SIG-M5 treated with dmso at 0.1 percent for 504 hours (cell line): ENCODE data around the gene DLG3.
A peak's percentile ranks its signal among the peaks of the same experiment; 100 is the strongest.

ENCODE experiments used
- DNase-seq: peaks from one replicate; lab custom pipeline; 2025; ENCODE audit not compliant: unreplicated experiment; lab: John Stamatoyannopoulos, UW

Gene DLG3

DNA sequence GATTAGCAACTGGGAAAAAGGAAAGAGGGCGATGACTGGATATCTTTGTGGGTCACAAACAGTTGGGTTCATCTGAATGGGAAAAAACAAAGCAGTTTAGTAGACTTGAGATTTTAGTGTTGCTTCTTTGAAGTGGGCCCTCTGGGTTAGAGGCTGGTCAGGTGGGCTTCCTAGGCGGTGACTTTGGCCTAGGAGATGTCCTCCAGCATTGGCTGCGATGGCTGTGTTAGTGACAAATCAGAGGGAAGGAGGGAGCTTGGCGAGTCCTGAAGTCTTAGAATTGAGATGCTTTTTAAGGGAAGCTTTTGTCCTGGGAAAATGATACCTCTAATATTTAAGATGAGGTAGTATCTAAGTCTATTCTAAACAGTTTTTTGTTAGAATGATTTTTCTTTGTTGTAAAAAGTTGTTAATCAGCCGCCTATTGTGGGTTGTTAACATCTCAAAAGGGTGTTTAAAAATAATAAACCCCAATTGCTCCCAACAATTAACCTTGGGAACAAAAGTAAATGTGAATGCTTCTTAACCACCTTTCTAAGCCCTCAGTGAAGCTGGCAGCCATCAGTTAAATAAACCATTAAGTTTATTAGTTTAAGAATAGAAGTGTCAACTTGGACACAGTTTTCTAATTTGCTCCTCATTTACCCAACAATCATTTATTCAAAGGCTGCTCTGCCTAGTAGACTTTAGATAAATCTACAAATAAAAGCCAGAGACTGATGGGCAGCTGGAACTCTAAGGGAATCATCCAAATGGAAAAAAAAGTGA, 31.7 kb downstream of the DLG3 start:
- no peak for DNase-seq

DNA sequence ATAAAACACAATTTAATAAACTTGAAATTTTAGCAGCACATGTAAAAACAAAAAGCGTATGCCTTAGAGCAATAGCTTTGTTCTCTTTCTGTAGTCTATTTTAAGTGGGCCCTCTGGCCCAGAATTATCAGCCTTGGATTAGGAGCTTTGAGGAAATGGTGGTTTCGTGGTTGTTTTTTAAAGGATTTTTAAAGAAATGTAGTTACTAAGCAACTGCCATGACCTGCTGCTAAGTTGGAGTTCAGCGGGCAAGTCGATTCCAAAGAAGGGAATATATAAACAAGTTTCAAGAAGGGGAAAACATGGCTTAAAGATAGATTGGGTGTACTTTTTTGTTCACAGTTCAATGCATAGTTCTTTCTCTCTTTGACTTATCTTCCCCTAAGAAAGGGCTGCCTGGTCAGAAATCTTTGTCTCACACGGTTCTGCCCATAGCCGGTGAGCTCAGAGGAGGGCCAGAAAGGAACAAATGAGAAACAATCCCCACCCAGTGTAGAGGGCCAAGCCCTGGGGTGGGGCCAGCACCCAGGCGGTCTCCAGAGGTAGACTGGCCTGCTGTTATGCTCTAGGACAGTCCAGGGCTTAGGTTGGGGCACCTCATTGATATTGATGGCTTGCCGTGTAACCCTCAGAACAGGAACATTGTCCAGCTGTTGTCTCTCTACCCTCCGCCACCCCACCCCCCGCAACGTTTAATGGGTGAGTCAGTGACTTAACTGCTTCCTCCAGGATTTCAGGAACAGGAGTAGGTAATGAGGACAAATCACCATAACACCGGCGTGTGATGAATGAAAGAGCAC, 32.5 kb downstream of the DLG3 start:
- DNase-seq, result peak; percentile 35

DNA sequence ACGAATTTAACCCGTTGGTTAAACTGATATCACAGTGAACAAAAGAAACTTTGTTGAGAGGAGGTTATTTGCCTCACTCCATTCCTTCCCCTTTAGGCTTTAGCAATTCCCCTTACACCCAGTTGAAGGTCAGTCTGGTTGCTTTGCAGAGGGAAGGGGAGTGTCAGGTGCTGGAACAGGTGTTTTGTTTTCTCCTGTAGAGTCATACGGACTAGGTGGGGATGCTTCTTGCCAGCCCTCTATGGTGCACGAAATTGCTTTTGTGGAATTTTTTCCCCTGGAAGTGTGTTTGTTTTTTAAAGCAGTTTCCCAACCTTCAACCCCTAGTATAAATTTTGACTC, 33.1 kb downstream of the DLG3 start:
- no peak for DNase-seq

DNA sequence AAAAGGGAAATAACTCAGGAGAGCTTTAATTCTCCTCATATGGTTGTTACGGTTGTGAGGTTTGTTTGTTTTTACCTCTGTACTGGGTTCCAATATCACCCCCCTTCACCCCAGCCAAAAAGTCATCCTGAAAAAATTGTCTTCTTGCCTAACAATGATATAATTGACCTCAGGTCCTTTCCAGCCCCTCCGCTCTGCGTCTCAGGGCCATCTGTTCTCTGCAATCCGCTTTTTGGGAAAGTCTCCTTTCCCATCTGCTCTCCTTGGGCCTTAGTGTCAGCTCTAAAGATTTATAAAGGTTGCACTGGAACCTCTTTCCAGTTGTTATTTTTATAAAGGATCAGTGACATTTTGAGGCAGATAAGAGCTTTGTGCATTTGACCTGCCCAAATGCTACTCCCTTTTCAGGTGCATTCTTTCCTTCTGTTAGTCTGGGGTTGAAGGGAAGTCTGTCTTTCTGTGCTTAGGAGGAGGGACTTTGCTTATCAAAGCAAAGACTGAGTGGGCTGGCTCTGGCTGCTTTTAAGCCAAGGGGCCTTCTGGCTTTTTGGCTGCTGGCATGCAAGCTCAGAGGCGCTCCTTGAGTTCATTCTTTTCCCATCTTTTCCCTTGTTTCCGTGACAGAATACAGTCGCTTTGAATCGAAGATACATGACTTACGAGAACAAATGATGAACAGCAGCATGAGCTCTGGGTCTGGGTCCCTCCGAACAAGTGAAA, 34.1 kb downstream of the DLG3 start:
- DNase-seq, result no peak

DNA sequence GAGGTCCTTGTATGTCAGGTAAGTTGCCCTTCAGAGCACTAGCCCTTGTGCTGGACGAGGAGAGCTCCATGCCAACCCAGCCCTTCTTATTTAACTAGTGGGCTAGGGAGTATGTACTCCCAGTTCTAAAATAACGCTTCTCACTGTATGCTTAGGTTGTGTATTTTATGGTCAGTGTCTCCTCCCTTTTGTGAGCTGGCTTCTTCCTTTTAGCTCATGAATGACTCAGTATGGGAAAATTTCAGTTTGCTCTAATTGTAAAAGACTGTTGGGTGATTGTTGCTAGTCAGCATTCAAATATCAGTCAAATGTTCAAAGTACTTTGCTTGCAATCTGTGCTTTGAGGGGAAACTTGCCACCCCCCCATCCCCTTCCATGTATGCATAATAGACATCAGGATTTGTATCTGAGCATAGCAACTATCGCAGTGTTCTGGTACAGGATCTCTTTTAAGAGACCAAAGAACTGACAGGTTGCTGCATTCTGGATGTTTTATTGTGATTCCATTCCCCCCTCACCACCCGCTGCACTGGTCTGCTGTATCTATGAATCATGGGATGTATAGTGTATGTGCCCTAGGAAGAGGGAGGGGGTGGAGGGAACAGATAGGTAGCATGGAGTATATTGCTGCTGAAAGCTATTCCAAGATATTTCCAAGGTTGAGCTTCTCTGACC, 34.7 kb downstream of the DLG3 start:
- DNase-seq, result no peak

DNA sequence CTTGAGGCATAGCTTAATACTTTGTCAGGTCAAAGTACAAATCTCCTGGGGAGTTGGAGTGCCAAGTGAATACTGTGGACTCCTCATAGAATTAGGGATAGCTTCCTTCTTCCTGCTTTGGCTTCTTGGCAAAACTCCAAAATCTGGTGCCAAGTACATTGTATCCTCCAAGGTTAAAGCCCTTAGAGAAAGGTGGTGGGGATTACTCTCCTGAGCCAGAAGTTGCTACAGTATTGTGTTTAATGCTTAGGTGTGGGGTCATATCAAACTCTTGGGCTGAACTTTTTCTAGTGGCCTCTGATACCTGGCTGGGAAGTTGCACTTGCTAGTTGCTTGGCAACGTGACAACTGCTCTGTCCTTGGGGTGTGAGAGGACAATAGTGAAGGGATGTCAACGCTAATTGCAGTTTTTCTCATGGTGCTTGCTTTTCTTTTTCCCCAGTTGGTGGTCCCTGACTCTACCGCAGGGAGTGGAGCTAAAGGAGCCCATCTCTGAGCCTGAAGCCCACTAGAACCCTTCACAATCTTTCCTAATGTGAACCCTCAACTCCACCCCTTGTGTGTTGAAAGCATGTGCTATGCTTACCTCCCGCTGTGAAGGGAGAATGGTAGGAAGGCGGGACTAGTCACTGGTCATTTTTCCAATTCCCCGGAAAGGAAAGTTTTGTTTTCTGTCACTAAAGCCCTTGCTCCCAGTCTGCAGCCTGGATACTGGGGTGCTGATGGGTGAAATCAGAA, 35.5 kb downstream of the DLG3 start:
- DNase-seq, result no peak

DNA sequence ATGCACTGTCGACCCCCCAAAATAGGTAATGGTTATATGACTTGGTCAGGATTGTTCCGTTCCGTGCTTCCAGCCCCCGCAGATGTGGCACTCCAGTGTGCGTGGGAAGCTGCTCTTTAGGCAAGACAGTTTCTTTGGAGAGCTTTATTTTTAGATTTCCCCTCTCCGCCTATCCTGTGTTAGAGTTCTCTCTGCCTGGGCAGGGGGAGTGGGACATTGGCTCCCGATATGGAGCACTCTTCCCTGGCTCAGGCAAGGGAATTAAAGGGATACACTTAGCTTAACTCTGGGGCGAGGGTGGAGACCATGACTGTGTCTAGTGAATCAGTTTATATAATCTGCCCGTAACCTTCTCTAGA, 36.0 kb downstream of the DLG3 start:
- no peak for DNase-seq

DNA sequence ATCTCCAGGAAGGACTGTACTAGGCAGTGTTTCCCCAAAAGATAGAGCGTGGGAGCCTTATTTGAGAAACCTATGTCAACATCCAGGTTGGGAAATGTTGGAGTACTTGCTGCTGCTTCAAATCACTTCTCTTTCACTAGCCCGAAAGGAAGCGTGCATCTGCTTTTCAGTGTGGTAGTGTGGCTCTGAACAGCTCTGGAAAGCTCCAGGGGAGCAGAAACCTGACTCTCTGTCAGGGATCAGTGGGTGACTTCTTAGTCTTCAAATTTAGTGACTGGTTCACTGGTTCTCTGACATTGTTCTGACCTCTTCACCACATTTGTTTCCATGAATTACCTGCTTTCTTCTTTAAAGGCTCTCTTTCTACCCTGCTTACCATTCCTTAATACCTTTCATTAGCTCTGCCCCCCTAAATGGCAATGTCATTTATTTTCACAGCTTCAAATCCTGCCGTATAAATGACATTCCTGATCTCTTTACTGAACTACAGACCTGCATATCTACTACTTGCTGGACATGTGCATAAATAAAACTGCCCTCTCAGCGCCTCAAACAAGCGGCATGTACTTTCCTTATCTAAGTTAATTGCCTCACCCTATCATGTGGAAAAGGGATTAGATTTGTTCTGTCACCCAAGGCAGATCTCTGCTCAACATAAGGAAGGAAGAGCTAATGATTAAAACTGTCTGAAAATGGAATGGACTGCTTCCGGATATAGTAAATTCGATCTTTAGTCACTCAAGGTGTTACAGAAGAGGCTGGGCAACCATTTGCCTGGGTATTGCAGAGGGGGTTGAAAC, 37.0 kb downstream of the DLG3 start:
- DNase-seq, result no peak

DNA sequence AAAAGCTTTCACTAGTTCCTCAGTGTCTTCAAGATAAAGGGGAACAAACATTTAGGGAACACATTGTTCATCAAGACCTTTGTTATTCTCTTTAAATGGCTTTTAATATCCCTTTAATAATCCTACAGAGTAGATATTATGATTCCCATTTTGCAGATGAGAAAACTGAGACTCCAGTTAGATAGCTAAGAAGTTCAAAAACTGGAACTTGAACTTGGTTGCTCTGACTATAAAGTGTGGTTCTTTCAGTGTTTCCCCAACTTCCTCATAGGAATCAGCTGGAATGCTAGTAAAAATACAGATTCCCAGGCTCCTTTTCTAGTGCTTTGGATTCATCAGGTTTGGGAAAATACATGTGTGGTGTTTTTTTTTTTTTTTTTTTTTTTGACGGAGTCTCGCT, 37.7 kb downstream of the DLG3 start:
- no peak for DNase-seq

DNA sequence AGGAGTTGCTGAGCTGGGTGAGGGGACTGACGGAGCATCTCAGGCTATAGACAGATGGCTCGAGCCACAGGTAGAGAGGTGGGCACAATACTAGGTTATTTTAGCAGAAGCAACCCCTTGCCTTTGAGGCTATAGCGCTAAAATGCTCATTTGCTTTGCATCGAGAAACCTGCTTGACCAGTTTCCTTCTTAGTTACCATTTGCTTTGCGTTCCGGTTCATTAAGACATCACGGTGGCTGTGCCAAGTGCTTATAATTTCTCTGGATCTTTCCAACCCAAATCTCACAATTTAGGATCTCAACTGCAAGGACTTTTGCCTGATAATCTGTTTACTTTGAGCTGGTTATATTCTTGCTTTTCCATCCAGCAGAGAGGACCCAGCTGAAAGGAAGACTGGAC, 40.8 kb downstream of the DLG3 start:
- DNase-seq, result no peak

DNA sequence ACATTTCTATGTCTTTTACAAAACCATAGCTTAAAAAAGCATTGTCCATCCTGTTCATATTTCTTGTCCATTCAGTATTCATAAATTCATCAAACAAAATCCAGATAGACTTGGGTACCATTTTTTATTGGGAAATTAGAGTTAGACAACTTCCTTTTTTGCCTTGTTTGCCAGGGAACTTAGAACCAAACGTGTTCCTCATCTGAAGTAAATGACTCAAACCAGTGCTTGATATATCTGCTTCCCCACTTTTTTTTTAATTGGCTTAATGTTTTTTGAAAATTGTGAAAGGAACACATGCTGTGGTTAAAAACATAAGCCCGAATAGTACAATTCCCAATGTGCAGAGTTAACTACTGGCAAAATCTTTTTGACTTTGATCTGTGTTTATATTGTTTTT, 44.2 kb downstream of the DLG3 start:
- no peak for DNase-seq

DNA sequence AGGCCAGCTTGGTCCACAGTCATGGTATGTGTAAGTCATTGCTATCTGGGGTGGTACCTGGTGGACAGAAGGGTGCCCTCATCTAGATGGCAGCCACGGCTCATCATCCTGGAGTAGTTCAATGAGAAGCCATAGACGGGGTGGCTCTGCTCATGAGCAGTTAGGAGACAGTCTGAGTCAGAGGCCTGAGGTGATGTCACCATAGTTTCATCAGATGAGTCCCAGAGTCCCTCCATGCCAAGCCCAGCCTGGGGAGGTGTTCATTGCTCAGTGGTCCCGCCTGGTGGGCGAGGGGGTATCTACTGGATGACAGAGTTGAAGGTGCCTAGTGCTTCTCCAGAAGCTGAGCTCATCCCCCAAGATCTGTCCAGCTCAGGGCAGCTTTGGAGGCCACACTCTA, 49.8 kb downstream of the DLG3 start:
- no peak for DNase-seq

DNA sequence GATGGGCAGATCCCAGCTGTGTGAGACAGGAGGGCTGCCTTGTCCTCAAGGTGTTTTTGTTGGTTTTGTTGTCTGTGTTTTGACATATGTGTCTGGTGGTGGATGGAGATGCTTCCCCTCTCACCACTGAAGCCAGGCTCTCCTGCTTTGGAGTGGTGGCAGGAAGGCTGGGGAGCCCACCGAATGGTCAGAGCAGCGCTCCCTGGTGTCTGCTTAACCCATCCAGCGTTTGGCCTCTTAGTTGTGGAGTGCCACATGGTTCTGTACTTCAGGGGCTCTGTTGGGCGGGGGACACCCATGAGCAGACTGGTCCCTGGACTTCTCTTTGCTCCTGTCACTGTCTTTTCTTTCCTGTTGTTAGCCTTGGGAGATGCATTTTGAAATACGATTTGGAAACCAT, 51.9 kb downstream of the DLG3 start:
- DNase-seq, result no peak

DNA sequence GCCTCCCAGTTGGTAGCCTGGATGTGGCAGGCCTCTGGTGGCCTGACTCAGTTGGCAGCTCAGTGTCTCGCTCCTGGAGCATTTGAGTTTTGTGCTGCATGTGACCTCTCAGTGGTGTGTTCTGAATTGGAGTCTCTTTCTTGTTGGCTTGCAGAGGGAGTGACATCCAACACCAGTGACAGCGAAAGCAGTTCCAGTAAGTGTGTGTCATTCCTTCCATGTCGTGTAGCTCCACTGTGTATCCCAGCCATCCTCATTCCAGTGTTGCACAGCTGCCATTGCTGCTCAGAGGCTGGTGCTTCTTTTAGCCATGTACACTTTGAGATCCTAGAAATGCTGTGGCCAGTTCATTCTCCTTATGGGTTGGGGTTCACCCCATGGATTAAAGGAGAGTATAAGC, 52.4 kb downstream of the DLG3 start:
- no peak for DNase-seq

DNA sequence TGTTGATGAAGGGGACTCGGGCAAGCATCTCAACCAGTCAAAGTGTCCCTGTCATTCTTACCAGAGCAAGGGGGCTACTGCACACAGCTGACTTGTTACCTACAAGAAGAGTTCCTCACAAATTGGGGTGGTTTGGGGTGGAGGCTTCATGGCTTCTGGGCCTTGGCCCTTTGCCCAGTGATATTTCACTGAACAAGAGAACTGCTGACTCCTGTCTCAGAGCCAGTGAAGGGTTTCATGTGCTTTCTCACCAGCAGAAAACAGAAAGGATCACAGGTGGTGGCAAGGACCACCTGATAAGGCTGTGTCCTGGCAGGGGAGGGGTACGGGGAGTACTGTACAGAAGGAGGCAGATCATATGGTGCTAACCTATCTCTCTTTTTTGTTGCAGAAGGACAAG, 53.5 kb downstream of the DLG3 start:
- DNase-seq, result no peak

DNA sequence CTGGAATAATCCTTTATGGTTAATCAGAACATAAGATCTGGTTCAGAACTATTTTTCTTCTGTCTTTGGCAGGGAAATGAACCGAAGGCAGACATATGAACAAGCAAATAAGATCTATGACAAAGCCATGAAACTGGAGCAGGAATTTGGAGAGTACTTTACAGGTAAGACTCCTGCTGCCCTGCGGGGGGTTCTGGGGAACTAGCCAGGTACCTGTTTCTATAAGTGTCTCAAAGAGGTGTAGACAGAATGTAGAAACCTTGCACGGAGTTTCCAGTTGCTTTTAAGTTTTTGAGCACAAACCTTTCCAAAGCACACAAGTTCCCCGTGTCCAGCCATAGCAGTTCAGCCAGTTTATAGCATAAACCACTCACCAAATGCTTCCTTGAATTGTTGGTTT, 56.2 kb downstream of the DLG3 start:
- no peak for DNase-seq

DNA sequence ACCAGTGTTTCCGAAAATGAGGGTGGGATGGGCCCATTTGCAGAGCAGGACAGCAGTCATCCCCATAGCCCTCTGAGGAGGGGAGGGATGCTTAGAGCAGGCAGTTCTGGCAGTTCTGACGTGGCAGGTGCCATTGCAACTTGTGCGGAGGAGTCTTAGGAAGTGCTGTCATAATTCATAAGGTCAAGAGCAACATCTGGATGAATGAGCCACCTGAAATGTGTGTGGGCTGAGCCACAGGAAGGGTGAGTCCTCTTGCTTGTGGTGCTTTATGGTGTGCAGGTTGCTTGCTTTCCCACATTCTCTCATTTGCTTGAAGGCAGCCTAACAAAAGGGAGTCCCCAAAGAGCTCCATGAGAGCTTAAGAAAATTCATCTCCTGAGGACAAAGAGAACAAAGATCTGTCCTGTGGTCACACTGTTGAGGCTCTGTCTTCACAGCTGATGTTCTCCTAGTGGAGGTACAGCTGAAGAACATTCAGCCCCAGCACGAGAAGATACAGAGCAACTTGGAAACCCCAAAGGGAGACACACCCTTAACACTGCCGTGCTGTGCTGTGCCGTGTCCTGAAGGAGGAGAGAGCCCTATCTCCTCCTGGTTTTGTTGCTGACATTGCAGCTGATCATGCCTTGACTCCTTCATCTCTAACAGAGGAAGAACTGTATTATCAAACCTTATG, 60.3 kb downstream of the DLG3 start:
- no peak for DNase-seq

DNA sequence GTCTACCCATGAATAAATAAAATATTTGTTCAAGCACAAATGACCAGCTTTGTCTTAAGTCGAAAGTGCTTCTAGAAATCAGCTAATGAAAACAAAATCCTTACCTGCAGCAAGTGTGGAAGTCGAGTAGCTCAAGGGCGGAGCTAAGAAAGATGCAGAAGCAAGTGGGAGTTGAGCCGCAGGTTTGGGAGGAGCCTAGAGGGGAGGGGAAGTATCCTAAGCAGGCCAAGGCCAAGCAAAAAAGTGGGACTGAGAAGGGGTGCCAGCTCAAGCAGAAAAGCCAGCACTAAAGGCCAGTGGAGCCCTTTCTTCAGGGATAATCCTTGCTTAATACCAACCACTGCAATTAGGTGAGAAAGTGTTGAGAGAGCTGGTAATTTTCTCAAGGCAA, 60.8 kb downstream of the DLG3 start:
- no peak for DNase-seq

DNA sequence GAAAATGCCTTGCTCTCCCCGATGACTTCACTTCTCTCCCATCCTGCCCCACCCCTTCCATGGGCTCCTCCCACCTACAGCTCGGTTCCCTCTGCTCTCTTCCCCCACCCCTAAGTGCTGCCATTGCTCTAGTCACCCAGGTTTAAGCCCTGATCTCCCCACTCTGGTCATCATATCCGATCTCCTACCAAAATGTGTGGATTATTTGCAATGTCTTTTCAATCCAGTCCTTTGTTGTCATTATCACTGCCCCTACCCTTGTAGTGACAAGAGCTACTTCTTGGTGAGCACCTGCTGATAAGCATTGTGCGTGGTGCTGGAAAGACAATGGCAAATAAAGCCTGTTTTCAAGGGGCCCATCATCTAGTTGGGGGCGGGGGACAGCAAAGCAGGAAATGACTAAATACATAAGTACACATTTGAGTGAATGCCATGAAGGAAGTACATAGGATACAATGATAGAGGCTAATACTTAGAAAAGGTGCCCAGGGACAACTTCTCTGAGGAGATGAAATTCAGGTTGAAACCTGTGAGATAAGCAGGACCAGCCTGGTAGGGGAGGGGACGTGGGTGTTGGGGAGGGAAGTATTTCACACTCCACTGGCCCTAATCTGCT, 63.8 kb downstream of the DLG3 start:
- DNase-seq, result no peak
